H9 (cell line): ENCODE measurements around the gene AP5M1. TPM values are rescaled to one million over a fixed set of nuclear protein-coding genes. Genes with fewer than 3 reads are reported as not detected.

Source experiments
- DNase-seq: peaks from one replicate; pipeline ENCODE4 v3.0.0-alpha.2; 2017
- H2AFZ ChIP-seq: one replicate; pipeline ENCODE4 v1.6.1; 2013; ENCODE audit warnings: mild to moderate bottlenecking, low read length, control low read depth, moderate library complexity
- H2AK5ac ChIP-seq: 2 replicates; pipeline ENCODE4 v1.6.1; 2013; ENCODE audit warnings: low read length, control low read depth, mixed read lengths; ENCODE audit not compliant: insufficient read length
- H2BK120ac ChIP-seq: one replicate; pipeline ENCODE4 v1.6.1; 2013; ENCODE audit warnings: low read depth, mild to moderate bottlenecking, low read length, control low read depth, inconsistent platforms; ENCODE audit not compliant: poor library complexity, severe bottlenecking
- H2BK12ac ChIP-seq: 2 replicates; pipeline ENCODE4 v1.6.1; 2013; ENCODE audit warnings: low read length, control low read depth, mixed read lengths, low read depth; ENCODE audit not compliant: insufficient read length
- H2BK15ac ChIP-seq: 2 replicates; pipeline ENCODE4 v1.6.1; 2013; ENCODE audit warnings: low read depth, low read length, control low read depth
- H2BK20ac ChIP-seq: one replicate; pipeline ENCODE4 v1.6.1; 2013; ENCODE audit warnings: low read depth, mild to moderate bottlenecking, low read length, control low read depth, inconsistent platforms; ENCODE audit not compliant: poor library complexity, severe bottlenecking
- H2BK5ac ChIP-seq: 2 replicates; pipeline ENCODE4 v1.6.1; 2013; ENCODE audit warnings: low read length, control low read depth, mixed read lengths; ENCODE audit not compliant: insufficient read length
- H3K14ac ChIP-seq: 2 replicates; pipeline ENCODE4 v1.6.1; 2013; ENCODE audit warnings: low read length, control low read depth; ENCODE audit not compliant: insufficient read depth
- H3K18ac ChIP-seq: 2 replicates; pipeline ENCODE4 v1.6.1; 2013; ENCODE audit warnings: low read depth, mild to moderate bottlenecking, mixed read lengths, low read length, control low read depth; ENCODE audit not compliant: insufficient read length
- H3K23ac ChIP-seq: 2 replicates; pipeline ENCODE4 v1.6.1; 2013; ENCODE audit warnings: low read length, control low read depth, mixed read lengths, low read depth; ENCODE audit not compliant: insufficient read length
- H3K23me2 ChIP-seq: 2 replicates; pipeline ENCODE4 v1.6.1; 2013; ENCODE audit warnings: low read depth, mild to moderate bottlenecking, mixed read lengths, low read length, control low read depth; ENCODE audit not compliant: insufficient read length, poor library complexity, severe bottlenecking
- H3K27ac ChIP-seq: 2 replicates; pipeline ENCODE4 v1.5.1; 2013; ENCODE audit warnings: low read length, control low read depth, mixed read lengths, low read depth; ENCODE audit not compliant: insufficient read length
- H3K27me3 ChIP-seq: 2 replicates; pipeline ENCODE4 v1.6.1; 2013; ENCODE audit warnings: low read length, control low read depth, inconsistent platforms; ENCODE audit not compliant: insufficient read depth
- H3K4ac ChIP-seq: 2 replicates; pipeline ENCODE4 v1.6.1; 2013; ENCODE audit warnings: low read depth, mild to moderate bottlenecking, control low read depth, inconsistent platforms, low read length, moderate library complexity
- H3K4me1 ChIP-seq: 2 replicates; pipeline ENCODE4 v1.6.1; 2013; ENCODE audit warnings: low read length, control low read depth, inconsistent platforms; ENCODE audit not compliant: insufficient read depth
- H3K4me2 ChIP-seq: 2 replicates; pipeline ENCODE4 v1.6.1; 2013; ENCODE audit warnings: low read length, control low read depth, mixed read lengths; ENCODE audit not compliant: insufficient read length, insufficient read depth
- H3K56ac ChIP-seq: 2 replicates; pipeline ENCODE4 v1.6.1; 2013; ENCODE audit warnings: low read depth, mild to moderate bottlenecking, mixed read lengths, low read length, control low read depth; ENCODE audit not compliant: insufficient read length
- H3K79me1 ChIP-seq: 2 replicates; pipeline ENCODE4 v1.6.1; 2013; ENCODE audit warnings: low read depth, mild to moderate bottlenecking, moderate library complexity, low read length, control low read depth, inconsistent platforms; ENCODE audit not compliant: insufficient read depth, poor library complexity, severe bottlenecking
- H3K79me2 ChIP-seq: 2 replicates; pipeline ENCODE4 v1.6.1; 2013; ENCODE audit warnings: low read length, control low read depth, inconsistent platforms; ENCODE audit not compliant: insufficient read depth
- H3K9ac ChIP-seq: 2 replicates; pipeline ENCODE4 v1.6.1; 2013; ENCODE audit warnings: low read length, control low read depth, mixed read lengths; ENCODE audit not compliant: insufficient read length; ENCODE audit errors: extremely low read depth
- H3K9me3 ChIP-seq: one replicate; pipeline ENCODE4 v1.6.1; 2013; ENCODE audit warnings: low read depth, low read length, inconsistent platforms; ENCODE audit not compliant: control insufficient read depth
- H3T11ph ChIP-seq: one replicate; pipeline ENCODE4 v1.6.1; 2013; ENCODE audit warnings: mild to moderate bottlenecking, low read length, control low read depth, inconsistent platforms
- H4K20me1 ChIP-seq: one replicate; pipeline ENCODE4 v1.6.1; 2013; ENCODE audit not compliant: control insufficient read depth, insufficient read length, insufficient read depth
- H4K5ac ChIP-seq: 2 replicates; pipeline ENCODE4 v1.6.1; 2013; ENCODE audit warnings: low read depth, mild to moderate bottlenecking, mixed read lengths, low read length, control low read depth; ENCODE audit not compliant: insufficient read length
- H4K8ac ChIP-seq: replicated peaks from 2 replicates; pipeline ENCODE4 v1.6.1; 2013; ENCODE audit warnings: low read length, control low read depth, mixed read lengths, low read depth; ENCODE audit not compliant: insufficient read length
- H4K91ac ChIP-seq: 2 replicates; pipeline ENCODE4 v1.6.1; 2013; ENCODE audit warnings: low read depth, mild to moderate bottlenecking, moderate library complexity, mixed read lengths, low read length, control low read depth; ENCODE audit not compliant: insufficient read length
- H3K27ac Mint-ChIP-seq, 3 experiments: 2 replicates in 2 of 3; 3 replicates in 1 of 3; pipeline ENCODE4 v1.8.0; 2020 to 2021; ENCODE audit warnings: mixed read lengths in 3 of 3, mild to moderate bottlenecking in 1 of 3, moderate library complexity in 1 of 3
- H3K27me3 Mint-ChIP-seq: 2 replicates; pipeline ENCODE4 v1.8.0; 2021; ENCODE audit warnings: low read depth, mild to moderate bottlenecking, moderate library complexity, mixed read lengths
- H3K36me3 Mint-ChIP-seq, 3 experiments: 2 replicates in 2 of 3; 3 replicates in 1 of 3; pipeline ENCODE4 v1.8.0; 2020 to 2021; ENCODE audit warnings: low read depth in 3 of 3, mixed read lengths in 3 of 3; ENCODE audit not compliant: insufficient read depth in 1 of 3
- H3K4me1 Mint-ChIP-seq, 2 experiments: 2 replicates each; pipeline ENCODE4 v1.8.0; 2020; ENCODE audit warnings: mixed read lengths in 2 of 2
- H3K4me3 Mint-ChIP-seq, 2 experiments: 2 replicates in 1 of 2; 3 replicates in 1 of 2; pipeline ENCODE4 v1.8.0; 2020 to 2021; ENCODE audit warnings: mild to moderate bottlenecking in 2 of 2, mixed read lengths in 2 of 2, moderate library complexity in 1 of 2
- H3K9me3 Mint-ChIP-seq, 2 experiments: 2 replicates in 1 of 2; 3 replicates in 1 of 2; pipeline ENCODE4 v1.8.0; 2020; ENCODE audit warnings: mild to moderate bottlenecking in 2 of 2, mixed read lengths in 2 of 2, moderate library complexity in 1 of 2
- WGBS: extraction: QIAGEN DNeasy Blood & Tissue Kit; methylation state at CpG from one replicate; pipeline ENCODE4 v1.1.7; 2013; ENCODE audit warnings: missing lambda C conversion rate, low lambda C conversion rate, mixed read lengths; ENCODE audit not compliant: insufficient read length; ENCODE audit errors: extremely low coverage; 5-methylcytosine and 5-hydroxymethylcytosine counted together
- total RNA-seq: library from RNA; stranded (reverse); gene quantifications from 2 replicates; pipeline ENCODE4 v1.2.1, GENCODE V29; 2021
- TF ChIP-seq, protein P1 (sequence below): fragments of 200-600 bp; sonication (generic); conservative IDR thresholded peaks from 3 replicates; pipeline ENCODE4 v1.8.0; 2021; ENCODE audit warnings: antibody characterized with exemption, mild to moderate bottlenecking

The AP5M1 gene
- total RNA-seq, 1 experiment from 2014 or later: 42.6 TPM

DNA sequence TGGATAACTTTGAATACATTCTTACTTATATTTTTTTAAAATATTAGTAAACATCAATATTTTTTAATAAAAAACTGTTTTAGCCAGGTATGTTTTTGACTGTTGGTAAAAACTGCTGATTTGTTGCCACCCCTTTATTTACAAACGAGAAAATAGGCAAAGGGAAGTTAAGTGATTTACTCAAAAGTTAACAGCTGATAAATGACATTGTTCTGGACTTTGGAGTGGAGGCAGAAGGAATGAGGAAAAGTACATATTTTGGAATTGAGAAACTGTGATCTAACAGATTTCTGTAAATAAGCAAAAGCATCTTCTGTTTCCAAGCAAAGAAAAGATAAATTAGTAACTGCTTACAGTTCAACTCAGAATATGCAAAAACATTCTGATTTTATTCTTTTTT lies 4.5 kb downstream of the AP5M1 start:
- H3K9ac ChIP-seq: no peak overlapping the region
- no peak overlapping the region for H2AK5ac ChIP-seq
- 0 out of 7 replicates have a peak overlapping the region, but pooled peaks of 1 of the 3 experiments have one; percentile 3 for H3K27ac Mint-ChIP-seq
- no peak overlapping the region for H2AFZ ChIP-seq
- H3K27ac ChIP-seq: no peak overlapping the region
- peaks cover 13% of the 10 kb centered on the region in 2 experiments for H3K4me1 Mint-ChIP-seq
- WGBS: no CpG with 5 or more reads among the region's 1 CpG
- no peak overlapping the region for H3K4me2 ChIP-seq
- H4K91ac ChIP-seq: no peak overlapping the region
- H3K9me3 ChIP-seq: no peaks in the 10 kb centered on the region
- H3K18ac ChIP-seq: no peak overlapping the region
- H3K4me1 ChIP-seq: no peaks in the 10 kb centered on the region
- H3K14ac ChIP-seq: no peak overlapping the region
- no peaks in the 10 kb centered on the region for H3K27me3 ChIP-seq
- no peak overlapping the region for H4K5ac ChIP-seq
- DNase-seq: no peak
- no peaks in the 10 kb centered on the region for H3K9me3 Mint-ChIP-seq
- no peak overlapping the region for H3K23ac ChIP-seq
- H4K8ac ChIP-seq: no peak overlapping the region
- no peak overlapping the region for H2BK5ac ChIP-seq
- H2BK12ac ChIP-seq: no peak overlapping the region
- peaks cover 6% of the 10 kb centered on the region for H3K79me1 ChIP-seq
- H3K4me3 Mint-ChIP-seq: no peak overlapping the region
- H3K4ac ChIP-seq: no peak overlapping the region
- H3T11ph ChIP-seq: no peak overlapping the region
- no peak overlapping the region for H3K56ac ChIP-seq
- H4K20me1 ChIP-seq: peaks cover 2% of the 10 kb centered on the region
- no peak overlapping the region for H2BK120ac ChIP-seq
- H3K27me3 Mint-ChIP-seq: no peaks in the 10 kb centered on the region
- H2BK15ac ChIP-seq: no peak overlapping the region
- H2BK20ac ChIP-seq: no peak overlapping the region
- H3K23me2 ChIP-seq: peaks cover 3% of the 10 kb centered on the region
- TF ChIP-seq, protein P1, sequence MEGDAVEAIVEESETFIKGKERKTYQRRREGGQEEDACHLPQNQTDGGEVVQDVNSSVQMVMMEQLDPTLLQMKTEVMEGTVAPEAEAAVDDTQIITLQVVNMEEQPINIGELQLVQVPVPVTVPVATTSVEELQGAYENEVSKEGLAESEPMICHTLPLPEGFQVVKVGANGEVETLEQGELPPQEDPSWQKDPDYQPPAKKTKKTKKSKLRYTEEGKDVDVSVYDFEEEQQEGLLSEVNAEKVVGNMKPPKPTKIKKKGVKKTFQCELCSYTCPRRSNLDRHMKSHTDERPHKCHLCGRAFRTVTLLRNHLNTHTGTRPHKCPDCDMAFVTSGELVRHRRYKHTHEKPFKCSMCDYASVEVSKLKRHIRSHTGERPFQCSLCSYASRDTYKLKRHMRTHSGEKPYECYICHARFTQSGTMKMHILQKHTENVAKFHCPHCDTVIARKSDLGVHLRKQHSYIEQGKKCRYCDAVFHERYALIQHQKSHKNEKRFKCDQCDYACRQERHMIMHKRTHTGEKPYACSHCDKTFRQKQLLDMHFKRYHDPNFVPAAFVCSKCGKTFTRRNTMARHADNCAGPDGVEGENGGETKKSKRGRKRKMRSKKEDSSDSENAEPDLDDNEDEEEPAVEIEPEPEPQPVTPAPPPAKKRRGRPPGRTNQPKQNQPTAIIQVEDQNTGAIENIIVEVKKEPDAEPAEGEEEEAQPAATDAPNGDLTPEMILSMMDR: no peak
- peaks cover 2 to 27% (median 23%) of the 10 kb centered on the region in 3 experiments; a peak in 6 of 7 replicates for H3K36me3 Mint-ChIP-seq
- H3K79me2 ChIP-seq: peaks cover 13% of the 10 kb centered on the region; the same call in 1 of the 2 replicates
